ENCODE data around the gene PPIL1.

The PPIL1 gene

DNA sequence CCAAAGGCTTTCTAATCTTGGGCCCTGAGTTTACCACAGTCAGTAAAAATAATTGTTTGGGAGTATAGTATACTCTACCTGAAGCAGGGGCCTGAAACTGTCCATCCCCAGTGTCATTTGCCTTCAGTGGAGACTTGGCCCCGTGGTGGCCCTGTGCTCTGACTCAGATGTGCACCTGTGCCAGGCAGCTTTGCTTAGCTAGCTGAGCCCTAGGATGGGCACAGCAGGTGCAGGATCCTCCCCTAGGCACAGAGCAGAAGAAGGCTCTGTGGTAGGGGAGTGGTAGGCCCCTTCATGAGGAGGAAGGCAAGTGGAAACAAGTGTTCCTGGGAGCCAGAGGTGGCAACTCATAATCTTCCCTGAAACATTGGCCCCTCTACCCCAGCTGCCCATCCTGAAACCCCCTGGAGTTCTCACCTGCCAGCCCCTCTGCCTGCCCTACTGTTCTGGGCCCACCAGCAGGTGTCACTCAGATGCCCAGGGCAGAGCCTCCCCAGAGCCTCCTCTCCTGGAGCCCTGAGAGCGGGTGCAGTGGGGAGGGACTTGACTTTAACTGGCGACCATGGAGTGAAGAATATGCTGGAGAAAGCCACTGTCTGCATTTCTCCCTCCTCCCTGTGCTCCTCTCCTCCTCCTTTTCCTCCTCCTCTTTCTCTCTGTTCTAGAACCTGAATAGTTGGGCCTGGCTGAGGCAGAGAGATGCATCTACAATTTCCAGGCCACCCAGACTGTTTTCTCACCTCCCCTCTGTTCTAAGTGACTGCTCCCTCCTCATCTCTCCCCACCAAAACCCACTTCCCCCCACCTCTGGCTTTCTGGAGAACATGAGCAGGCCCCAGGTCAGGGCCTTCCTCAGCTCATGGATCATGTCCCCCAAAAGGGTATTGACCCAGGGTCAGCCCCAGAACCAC lies 38.2 kb downstream of the PPIL1 start:
- DNase-seq (ENCODE audit: low read depth in 4 of 4, low spot score in 1 of 4): no peak

DNA sequence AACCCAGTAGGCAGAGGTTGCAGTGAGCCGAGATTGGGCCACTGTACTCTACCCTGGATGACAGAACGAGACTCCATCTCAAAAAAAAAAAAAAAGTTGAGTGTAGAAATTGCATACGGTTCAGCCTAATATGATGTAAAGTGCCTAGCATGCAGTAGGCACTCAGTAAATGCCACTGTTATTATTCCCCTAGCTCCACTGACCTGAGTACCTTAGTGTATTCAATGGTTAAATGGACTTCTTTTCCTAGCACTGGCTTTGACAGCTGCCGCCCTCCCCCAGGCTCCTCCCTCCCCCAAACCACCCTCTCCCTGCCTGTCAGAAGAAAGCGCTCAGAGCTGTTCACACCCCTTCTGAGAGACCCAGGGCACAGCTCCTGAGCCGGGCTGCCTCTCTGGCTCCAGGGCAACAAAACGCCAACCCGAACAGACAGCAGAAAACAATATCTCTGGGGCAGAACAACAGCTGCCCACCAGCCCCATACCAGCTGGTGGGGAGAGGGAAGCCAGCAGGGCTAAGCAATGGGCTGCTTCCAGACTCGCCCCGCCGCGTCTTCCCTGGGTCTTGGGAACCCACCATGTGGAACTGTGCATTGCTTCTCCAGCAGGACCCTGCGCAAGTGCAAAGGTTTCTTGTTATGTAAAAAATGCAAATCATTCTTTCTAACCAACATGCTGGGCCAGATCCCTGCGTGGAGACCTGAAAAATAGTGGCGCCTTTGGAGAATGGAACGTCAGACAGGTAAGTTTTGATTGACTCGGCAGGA lies 39.8 kb downstream of the PPIL1 start:
- no peak for DNase-seq (ENCODE audit: low read depth in 4 of 4, low spot score in 1 of 4)

DNA sequence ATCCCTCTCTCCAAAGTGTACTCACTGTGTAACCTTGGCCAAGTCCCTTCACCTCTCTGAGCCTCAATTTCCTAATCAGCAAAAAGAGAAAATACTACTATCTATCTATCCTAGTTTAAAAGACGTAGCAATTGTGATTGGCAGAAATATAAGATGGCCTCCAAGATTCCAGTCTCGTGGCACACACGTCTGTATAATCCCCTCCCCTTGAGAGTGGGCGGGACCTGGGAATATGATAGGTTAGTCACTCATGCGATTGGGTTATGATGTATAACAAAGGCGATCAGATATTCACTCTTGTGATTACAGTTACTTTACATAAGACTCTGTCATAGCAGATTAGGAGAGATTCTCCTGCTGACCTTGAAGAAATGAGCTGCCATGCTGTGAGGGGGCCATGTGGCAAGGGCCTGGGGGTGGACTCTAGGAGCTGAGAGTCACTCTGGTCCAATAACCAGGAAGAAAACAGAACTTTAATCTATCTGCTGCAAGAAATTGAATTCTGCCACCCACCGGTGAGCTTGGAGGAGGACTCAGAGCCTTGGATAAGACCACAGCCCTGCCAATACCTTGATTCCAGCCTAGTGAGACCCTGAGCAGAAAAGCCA lies 41.3 kb downstream of the PPIL1 start:
- DNase-seq (ENCODE audit: low read depth in 4 of 4, low spot score in 1 of 4): no peak

DNA sequence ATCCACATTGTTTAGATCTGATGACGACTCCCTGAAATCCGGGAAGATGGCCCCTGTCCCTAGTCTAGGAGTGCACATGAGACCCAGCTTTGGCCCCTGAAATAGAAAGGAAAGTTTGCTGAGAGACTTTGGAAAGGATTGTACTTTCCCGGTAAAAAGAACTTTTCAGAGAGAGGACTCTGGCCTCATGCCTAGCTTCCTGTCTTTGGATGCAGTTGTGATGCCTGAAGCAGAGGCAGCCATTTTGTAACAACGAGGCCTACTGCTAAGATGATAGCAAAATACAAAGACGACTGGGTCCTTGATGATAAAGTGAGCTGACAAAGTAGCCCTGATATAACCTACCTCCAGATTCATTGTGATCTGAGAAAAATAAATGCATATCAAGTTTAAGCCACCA lies 42.3 kb downstream of the PPIL1 start:
- no peak for DNase-seq (ENCODE audit: low read depth in 4 of 4, low spot score in 1 of 4)

DNA sequence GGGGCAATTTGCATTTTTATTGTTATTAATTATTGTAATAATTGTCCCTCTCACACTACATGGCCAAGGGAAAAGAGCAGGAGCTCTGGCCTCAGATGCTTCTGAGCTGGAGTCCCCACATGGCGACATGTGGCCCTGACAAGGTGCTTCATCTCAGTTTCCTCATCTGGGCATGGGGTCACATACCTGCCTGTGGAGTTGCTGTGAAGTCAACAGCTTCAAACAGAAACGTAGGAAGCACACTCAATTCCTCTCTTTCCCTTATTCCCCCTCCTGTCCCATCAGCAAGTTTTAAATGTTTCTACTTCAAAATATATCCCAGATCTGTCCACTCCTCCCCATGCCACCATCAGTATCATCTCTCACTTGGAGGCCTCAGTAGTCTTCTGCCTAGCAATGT lies 44.0 kb downstream of the PPIL1 start:
- no peak for DNase-seq (ENCODE audit: low read depth in 4 of 4, low spot score in 1 of 4)

DNA sequence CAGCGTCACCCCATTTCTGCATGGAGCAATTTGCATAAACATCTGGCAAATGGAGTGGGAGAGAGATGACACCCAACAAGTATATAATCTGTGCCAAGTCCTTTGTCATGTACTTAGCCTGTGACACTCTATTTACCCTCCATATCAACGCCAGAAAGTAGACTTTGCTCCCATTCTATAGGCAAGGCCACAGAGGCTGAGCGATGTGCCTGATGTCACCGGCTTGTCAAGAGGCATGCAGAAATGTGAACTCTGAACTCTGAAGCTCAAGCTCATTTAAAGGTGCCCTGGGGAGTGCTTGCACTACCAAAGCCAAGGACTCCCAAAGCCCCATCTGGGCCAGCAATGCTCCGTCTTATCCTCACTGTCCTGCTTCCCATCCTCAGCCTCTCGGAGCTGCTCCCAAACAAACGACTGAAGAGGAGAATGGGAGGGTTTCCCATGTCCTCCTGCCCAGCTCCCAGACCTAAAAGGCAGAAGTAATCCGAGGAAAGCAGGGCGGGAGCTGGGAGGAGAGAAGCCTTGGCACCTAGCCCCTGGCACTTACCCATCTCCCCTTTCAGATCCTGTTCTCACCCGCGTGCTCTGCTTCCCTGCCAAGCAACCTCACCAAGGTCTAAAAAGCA lies 44.6 kb downstream of the PPIL1 start:
- DNase-seq (ENCODE audit: low read depth in 4 of 4, low spot score in 1 of 4): no peak

DNA sequence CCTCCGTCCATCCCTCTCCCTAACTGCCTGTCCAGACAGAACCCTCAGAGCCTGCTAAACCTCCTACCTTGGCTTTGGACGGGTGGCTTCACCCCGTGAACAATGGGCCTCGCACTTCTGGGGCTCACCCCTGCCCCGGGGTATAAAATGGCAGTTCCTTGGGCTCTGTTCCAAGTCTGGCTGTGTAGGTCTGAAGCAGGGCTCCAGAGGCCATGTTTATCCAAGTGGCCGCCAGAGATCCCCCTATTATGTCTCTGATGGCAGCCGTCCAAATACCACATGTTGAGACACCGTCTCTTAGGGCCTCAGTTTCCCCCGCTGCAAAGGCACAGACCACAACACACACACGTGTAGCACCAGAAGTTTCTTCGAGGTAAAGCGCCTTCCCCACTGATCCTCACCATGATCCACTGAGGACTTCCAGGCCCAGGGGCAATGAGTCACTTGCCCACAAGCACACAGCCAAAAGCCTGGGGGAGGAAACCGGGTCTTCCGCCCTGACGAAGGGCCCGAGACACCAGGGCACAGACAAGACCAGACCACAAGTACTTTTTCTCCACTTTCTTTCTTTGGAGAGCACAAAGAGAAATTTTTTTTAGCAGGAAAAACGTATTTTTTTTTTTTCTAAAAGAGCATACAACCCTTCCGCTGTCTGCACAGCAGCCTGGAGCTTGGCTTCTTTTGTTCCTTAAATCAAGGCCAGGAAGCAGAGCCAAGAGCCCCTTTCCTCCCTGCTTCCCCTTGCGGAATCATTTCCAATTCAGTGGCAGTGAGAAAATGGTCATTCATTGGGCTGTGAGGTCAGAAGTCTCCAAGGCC lies 47.1 kb downstream of the PPIL1 start:
- no peak for DNase-seq (ENCODE audit: low read depth in 4 of 4, low spot score in 1 of 4)

DNA sequence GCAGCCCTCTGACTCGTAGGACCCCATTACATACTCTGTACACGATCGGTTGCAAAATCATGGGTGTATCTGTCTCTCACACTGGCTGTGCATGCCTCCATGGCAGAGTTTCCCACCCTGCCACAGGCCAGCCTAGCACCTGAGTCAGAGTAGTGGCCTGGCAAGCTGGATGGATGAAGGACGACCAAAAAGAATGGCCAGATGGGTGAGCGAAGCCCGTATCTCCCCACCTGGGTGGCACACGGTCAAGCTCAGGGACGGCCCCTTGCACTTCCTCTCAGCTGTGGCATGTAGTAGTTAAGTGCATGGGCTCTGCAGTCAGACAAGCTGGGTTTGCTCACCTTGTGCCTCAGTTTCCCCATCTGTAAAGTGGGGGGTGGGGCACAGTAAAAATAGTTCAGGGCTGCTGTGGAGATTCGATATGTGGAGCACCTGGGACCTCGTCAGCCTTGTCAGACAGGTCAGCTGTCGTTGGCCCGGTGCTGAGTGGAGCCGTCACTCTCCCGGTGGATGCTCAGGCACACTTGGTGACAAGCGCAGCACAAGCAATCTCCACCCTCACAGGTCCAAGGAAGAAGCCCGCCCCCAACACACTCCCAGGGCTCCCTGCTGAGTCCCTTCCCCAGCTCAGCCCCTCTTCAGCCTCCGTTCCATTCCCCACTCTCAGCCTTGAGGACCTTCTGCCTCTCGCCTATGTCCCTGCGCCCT lies 47.9 kb downstream of the PPIL1 start:
- DNase-seq (ENCODE audit: low read depth in 4 of 4, low spot score in 1 of 4): no peak

DNA sequence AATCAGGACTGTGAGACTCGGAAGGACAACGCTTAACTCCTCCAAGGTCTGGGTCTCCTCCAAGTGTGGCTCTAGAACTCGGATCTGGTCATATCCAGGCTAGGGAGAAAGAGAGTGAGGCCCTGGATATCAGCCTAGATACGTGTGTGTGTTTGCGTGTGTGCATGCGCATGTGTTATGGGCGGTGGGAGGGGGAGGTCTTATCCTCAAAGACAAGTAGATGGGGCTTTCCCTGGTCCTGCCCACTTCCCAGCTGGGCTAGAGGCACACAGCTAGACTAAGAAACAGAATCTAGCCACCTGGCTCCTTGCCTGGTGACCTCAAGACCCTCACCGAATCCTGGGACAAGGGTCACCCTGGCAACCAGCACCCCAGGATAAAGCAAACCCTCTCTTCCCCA lies 48.6 kb downstream of the PPIL1 start:
- no peak for DNase-seq (ENCODE audit: low read depth in 4 of 4, low spot score in 1 of 4)

DNA sequence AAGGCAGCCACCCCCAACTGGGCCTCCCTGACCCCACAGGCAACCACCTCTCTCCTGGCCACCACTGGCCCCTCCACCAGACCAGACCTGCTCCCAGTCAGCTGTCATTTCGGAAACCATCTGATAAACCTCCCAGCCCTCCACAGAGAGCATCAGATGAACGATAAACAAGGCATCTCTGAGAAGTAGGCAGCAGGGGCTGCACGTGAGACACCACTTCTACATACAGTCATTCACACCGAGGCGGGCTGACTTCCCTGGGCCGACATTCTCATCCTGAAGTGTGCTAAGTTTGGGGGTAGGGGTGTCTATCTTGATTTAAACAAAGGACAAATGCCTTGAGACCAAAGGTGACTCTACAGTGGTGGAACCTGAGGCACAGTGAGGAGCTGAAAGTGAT lies 49.2 kb downstream of the PPIL1 start:
- no peak for DNase-seq (ENCODE audit: low read depth in 4 of 4, low spot score in 1 of 4)

DNA sequence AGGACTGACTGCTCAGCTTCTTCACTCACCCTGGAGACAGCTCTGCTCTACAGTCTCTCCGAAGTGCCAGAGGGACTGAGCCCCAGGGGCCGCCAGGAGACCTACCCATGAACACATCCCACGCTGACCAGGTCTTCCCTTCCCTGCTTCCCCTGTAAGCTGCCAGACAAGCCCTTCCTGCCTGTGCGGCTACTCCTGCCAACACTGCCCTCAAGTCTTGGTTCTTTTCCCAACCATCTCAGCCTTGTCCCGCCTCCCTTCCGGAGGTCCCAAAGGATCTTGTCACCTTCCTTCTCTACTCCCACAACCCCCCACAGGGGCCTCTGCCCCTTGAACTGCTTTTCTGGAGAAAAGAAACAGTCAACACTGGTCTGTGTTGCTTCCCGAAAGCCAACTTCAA lies 50.4 kb downstream of the PPIL1 start:
- DNase-seq (ENCODE audit: low read depth in 4 of 4, low spot score in 1 of 4): no peak

DNA sequence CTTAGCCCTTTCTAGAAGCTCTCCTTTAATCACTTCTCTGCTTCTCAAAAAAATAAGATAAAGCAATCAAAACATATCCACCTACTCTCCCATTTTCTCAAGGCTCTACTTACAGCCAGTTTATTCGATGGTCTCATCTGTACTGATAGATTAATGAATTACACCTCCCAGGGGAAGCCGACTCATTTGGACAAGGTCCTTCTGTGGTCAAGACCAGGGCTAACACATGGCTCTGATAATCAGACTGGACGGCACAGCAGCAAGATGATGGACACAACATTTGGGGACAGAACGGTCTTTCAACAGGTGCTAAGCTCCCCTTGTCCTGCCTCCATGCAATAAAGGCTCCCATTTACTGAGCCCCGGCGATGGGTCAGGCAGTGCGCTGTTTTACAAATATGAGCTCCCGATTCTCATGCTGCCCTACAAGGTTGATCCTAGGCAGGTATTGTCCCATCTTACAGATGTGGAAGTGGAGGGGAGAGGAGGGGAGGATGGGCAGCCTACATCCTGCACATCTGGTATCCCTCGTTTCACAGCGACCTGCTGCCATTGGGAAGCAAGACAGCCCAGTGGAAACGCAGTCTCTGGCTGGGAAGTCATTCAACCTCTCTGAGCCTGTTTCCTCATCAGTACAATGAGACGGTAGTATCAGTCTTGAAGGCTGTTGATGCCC lies 51.0 kb downstream of the PPIL1 start:
- no peak for DNase-seq (ENCODE audit: low read depth in 4 of 4, low spot score in 1 of 4)

DNA sequence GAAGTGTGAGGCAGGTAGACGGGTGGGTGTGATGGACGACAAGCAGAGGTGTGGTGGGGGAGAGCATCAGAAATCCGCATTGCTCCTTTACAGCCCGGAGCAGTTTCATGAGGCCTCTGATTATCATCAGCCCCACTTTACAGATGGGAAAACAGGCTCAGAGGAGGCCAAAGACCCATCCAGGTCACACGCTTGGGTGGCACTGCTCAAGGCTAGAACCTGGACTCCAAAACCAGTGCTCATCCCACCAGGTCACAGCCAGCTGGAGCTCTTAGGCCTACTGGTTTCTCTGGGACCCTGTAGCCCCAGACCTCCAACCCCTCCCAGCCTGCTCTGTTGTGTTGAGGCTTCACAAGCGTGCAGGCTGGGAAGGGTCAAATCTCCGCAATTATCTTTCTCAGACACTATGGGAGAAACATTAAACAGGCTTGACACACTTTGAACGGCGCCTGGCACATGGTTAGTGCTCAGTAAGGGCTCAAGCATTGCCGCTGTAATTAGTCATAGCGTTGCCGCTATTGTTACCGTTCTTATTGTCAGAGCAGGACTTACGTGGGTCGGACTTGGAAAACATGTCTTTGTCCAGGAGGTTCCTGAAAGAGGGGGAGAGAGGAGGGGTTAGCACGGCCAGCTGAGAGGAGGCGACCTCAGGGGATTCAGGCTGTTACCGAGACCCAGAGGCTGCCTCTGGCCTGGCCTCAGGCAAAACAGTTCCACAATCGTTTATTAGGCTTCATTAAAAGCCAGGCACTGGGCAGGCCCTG lies 51.9 kb downstream of the PPIL1 start:
- no peak for DNase-seq (ENCODE audit: low read depth in 4 of 4, low spot score in 1 of 4)

DNA sequence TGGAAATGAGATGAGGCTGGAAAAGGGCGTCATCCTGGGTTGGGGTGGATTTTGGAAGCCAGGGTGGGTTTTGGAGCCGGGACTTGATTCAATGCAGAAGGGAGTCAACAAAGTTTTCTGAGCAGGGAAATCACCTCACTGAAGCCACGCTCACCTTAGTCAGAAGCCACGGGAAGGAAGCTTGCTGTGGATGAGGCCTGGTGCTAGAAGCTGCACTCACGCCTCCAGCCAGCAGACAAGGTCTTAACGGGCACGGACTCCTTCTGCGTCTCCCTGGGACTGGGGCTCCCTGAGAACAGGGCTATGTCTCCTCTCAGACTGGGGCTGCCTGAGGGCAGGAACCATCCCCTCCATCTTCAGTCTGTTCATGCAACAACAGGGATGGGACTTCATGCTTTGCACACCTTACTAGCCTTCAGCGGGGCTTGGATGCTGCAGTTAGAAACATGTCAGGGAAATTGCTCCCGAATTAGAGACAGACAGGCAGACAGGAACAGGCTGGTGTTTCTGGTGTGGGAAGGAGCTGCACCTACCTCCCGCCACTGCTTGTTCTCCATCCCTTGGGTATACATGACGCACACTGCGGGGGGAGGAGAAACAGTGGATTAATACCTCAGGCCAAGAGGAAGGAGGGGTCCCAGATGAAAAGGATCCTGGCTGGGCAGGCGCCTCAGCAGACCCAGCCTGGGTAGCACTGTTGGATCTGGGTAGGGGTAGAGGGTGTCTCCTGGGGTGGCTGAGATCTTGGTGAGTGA lies 52.8 kb downstream of the PPIL1 start:
- DNase-seq (ENCODE audit: low read depth in 4 of 4, low spot score in 1 of 4): no peak

DNA sequence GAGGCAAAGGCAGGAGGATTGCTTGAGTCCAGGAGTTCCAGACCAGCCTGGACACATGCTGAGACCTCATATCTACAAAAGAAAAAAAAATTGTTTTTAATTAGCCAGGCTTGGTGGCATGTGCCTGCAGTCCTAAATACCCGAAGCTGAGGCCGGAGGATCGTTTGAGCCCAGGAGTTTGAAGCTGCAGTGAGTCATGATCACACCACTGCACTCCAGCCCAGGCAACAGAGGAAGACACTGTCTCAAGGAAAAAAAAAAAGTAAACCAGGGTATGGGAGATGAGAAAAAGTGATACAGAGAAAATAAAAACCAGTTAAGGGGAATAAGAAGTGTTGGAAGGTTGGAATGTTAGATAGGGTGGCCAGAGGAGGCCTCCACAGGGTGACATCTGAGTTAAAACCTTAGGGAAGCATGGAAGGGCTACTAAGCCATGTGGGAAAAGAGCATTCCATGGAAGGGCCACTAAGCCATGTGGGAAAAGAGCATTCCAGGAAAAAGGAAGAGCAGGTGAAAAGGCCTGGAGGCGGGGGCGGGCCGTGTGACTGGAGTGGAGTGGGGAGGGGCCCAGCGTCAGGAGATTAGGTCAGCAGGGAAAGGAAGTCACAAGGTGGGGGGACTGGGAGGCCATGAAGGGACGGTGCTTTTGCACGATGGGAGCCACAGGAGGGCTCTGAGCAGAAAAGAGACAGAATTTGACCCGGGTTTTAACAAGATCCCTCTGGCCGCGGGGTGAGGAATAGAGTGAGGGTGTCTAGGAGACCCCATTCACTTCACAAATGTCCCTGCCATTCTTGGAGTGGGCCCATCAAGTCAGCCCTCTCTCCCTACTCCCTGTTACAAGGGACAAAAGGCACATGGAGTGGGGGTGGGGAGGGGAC lies 53.7 kb downstream of the PPIL1 start:
- DNase-seq (ENCODE audit: low read depth in 4 of 4, low spot score in 1 of 4): no peak

DNA sequence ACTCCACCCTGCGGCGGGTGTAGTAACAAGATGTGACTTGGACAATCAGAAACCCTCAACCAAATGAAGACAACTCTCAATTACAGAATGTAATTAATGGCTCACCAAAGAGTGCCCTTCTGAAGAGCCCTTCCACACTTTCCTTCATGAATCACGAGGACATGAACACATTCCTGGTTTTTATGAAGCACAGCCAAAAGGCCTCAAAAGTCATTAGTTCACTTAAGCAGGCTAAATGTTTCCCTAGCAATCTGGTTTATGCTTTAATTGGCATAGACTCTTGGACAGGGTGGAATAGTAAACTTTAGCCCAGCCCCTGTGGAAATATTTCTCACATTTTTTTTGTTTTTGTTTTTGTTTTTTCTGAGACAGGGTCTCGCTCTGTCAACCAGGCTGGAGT lies 55.8 kb downstream of the PPIL1 start:
- DNase-seq (ENCODE audit: low read depth in 4 of 4, low spot score in 1 of 4): no peak

DNA sequence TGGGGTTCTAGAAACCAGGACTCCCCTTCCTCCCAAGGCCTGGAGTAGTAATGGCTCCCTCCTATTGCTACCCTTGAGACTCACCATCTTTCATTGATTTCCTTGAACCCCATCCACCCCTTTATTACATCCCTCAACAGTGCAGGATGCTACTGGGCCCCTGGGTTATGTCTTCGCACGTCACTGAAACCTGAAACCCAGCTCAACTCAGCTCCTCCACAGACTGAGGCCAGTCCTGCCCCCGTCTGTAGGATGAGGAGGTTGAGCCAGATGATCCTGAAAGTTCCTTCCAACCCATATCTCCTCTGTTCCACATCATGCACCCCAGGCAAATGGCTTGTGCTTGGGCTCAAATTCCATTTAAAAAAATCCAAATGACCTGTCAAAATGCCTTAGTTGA lies 56.8 kb downstream of the PPIL1 start:
- DNase-seq (ENCODE audit: low read depth in 4 of 4, low spot score in 1 of 4): no peak
